HuH-7.5 (cell line): Measurements from ENCODE around the gene PSG2.
"Not testable (repeated sequence)": the region's sequence is repeated elsewhere in the genome, so short reads cannot be mapped to it uniquely, and the experiment has no call there.

Experiments
- DNase-seq: peaks from one replicate; pipeline ENCODE4 v3.0.0; 2011; ENCODE audit warnings: low spot score

The PSG2 gene

GRCh38 chr19:43077881-43078280, 4.6 kb downstream of the PSG2 start:
- DNase-seq, result not testable (repeated sequence)

- DNase-seq, result not testable (repeated sequence)
These were observed 20.1 kb downstream of the PSG2 start for GRCh38 chr19:43062418-43062817.

DNA sequence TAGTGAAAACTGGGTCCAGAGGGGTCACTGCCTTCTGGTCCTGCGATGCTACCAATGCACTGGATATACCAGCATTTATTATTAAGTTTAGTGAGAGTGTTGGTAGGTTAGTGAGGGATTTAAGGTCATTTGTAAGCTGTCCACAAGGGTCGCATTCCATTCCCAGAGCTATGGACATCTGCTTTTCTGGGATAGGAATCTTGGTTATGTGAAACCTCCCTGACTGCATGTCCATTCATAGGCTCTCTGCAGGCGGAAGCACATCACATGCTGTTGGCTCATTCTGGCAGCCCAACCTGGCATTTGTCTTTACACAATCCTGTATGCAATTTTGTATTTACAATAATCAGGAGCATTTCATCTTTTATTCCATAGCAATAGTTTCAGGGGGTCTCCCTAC, 21.2 kb downstream of the PSG2 start:
- not testable (repeated sequence) for DNase-seq

DNA sequence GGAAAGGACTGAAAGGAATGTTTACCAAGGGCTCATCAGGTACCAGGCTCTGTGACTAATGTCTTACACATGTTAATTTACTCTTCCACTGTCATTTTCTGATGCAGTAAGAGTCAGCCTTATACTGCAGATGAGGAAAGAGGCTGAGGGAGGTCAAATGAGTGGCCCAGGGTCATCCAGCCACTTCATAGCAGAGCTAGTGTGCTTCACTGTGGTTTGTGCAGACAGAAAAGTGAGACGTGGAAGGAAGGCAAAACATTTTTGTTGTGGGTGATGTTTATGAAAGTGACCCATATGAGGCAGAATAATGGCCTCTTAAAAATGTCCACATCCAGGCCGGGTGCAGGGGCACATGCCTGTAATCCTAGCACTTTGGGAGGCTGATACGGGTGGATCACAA, 22.2 kb downstream of the PSG2 start:
- not testable (repeated sequence) for DNase-seq

DNA sequence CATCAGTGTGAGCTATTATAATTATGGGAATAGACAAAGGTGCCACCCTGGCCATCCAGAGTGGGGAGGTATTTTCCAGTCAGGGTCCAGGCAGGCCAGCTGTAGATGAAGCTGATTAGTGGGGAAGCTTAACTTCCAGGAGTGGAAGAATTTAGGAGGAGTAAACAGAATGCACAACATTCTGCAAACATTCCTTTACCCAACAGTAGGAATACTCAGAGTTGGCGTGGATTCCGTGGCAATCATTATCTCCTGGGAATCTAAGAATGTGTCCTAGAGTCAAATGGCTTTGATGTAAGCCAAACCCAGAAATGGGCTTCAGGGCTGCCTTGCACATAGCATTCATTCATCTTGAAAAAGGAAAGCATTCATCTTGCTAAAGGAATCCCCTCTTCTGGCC, 23.0 kb downstream of the PSG2 start:
- DNase-seq, result not testable (repeated sequence)

DNA sequence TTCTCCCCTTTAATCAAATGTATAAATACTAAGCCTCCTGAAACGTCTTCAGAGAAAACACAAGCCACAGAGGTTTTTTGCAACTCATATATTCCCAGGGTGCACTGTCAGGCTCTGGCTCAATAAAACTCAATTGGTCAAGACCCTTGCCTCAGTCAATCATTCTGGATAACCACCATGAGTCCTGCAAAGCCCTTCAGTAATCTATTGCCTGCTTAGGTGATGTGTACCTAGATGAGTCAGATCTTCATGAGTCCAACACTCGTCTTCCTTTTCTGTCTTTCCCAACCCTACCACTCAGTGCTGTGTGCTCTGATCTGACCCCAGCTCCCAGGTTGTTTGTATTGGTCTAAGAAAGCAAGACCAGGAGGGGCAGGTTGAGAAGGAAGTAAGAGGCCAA, 24.1 kb downstream of the PSG2 start:
- not testable (repeated sequence) for DNase-seq

DNA sequence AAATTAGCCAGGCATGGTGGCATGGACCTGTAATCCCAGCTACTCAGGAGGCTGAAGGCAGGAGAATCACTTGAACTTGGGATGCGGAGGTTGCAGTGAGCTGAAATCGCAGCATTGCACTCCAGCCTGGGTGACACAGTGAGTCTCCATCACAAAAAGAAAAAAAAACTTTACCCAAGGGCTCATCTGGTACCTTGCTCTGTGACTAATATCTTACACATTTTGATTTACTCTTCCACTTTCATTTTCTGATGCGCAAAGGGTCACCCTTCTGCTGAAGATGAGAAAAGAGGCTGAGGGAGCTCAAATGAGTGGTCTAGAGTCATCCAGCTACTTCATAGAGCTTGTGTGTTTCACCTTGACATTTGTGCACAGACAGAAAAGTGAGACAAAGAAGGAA, 34.5 kb downstream of the PSG2 start:
- DNase-seq, result not testable (repeated sequence)

DNA sequence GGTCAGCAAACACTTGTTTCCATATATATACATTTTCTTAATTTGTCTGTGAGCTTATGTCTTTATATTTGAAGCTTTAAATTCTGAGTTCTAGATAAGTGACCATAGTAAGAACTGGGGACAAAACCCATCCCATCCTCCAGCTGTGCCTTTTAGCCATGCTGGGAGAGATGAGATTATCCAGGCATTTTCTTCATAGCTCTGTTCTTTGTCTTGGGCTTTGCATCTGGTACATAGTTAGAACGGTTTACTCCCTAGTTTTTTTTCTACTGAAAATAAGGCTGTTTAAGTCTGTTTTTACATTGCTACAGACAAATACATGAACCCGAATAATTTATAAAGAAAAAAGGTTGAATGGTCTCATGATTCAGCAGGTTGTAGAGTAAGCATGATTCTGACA, 35.9 kb downstream of the PSG2 start:
- not testable (repeated sequence) for DNase-seq

DNA sequence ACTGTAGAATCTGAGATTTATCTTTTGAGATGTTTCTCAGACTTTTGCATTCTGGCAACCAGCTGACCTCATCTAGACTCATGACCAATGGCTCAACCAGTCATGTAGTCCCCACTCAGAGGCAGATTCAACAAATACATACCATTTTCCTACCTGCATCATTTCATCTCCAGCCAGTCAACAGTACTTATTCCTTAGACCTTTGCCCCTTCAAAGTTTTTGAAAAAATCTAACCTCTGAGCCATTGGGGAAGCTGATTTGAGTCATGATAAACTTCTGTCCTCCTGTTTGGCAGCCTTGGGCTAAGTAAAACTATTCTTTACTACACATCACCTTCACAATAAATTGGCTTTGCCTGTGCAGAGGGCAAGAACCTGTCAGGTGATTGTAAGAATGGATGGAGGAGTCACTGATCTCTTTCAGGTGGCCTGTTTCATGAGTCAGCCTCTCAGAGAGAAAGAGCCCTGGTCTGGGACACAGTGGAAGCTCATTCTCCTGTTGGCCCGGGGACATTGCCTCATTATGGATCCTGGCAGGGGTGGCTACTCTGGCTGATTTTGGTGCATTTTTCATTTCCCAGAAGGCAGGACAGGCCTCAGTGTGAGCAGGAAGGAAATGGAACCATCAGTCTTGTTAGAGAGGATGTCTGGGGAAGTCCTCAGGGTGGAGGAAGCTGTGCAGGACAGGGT, 38.9 kb downstream of the PSG2 start:
- DNase-seq, result not testable (repeated sequence)

- DNase-seq, result not testable (repeated sequence)
These were observed 50.9 kb downstream of the PSG2 start for GRCh38 chr19:43031645-43032044.

DNA sequence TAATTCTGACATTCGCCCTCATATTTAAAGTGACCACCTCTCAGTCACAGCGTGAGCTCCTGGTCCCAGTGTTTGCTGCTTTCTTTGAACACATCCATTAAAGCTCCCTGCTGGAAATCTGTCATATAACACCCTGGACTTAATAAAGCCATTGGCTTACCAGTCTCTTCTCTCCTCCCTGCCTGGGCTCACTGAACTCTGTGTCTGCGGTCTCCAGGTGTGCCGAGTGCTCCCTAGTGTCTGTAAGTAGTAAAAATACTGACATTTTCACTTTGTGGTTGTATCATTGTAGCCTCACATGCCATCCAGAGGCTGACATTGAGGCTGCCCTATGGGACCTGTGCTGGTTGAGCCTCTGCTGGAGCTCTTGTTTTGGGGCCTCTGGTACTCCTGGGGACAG, 53.6 kb downstream of the PSG2 start:
- DNase-seq, result no peak

GRCh38 chr19:43027985-43028384, 54.5 kb downstream of the PSG2 start:
- DNase-seq, result not testable (repeated sequence)

- not testable (repeated sequence) for DNase-seq
These were observed 55.4 kb downstream of the PSG2 start for GRCh38 chr19:43027061-43027460.

DNA sequence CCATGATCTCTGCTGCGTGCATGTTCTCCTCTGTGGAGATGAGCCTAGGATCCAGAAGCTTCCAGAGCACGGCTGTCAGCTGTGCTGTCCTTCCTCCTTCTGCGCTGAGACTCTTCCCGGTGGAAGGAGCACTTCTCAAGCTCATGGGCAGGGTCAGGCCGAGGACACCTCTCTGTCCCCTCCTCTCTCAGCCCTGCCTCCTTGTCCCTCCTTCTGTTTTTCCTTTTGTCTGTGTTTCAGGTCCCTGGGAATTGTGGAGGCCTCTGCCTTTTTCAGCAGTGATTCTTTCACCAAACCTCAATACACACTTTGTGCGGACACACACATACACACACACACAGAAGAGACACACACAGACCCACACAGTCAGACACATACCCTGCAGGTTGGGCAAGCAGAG, 56.1 kb downstream of the PSG2 start, which contains the start of gene PSG11:
Gene PSG11, minus strand, starts transcription at position 101 of the 400 bp plus-strand sequence. Its CDS starts 97 bp downstream, at position 4.
- DNase-seq, result not testable (repeated sequence)

GRCh38 chr19:43022098-43022497, 60.4 kb downstream of the PSG2 start:
- not testable (repeated sequence) for DNase-seq

DNA sequence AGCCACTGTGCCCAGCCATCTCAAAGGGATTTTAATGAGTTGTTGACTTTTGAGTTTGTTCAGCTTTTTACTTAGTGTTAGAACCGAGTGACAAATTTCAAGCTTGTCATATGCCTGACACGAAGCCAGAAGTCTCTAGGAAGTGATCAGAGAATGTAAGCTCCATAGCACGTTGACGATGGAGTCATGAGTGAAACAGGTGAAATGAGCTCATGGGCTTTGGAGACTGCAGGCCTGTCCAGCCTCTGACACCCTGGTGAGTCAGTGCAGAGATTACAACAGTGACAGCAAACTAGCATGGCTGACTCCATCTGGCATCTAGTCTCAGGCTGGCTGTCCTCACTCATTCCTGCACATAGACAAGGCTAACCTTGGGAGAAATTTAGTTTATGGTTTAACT, 60.9 kb downstream of the PSG2 start:
- not testable (repeated sequence) for DNase-seq

GRCh38 chr19:43019588-43019987, 62.9 kb downstream of the PSG2 start:
- not testable (repeated sequence) for DNase-seq
